ENCODE measurements around the gene SETBP1. TPM values are rescaled to one million over a fixed set of nuclear protein-coding genes. Genes with fewer than 3 reads are reported as not detected.
A peak's percentile ranks its signal among the peaks of the same experiment; 100 is the strongest.
"Not testable (repeated sequence)": the region's sequence is repeated elsewhere in the genome, so short reads cannot be mapped to it uniquely, and the experiment has no call there.

Gene SETBP1
- polyA plus RNA-seq, 3 donors = 30.9 to 34.2 (median 31.7) TPM

DNA sequence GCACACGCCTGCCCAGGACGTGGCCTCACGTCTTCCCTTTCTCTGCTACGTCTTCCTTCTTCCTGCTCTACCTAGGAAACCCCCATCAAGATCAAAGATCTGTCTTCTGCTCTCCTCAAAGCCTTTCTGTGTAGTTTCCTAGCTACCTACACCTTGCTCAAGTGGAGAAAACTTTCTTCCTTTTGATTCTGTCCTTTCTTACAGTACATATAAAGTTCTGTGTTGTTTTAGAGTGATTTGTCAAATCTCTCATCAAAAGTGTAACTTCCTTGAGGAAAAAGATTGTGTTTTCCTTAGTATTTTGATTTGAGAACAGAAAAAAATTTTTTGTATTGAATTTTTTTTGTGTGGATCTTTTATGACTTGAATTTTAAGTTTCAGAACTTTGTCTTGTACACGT lies 17.8 kb downstream of the SETBP1 start:
- DNase-seq (ENCODE audit: extremely low read depth in 1 of 11, low read depth in 9 of 11, low spot score in 4 of 11) = no peak

GRCh38 chr18:44699572-44700261 lies 19.0 kb downstream of the SETBP1 start:
- no peak for DNase-seq (ENCODE audit: extremely low read depth in 1 of 11, low read depth in 9 of 11, low spot score in 4 of 11)

GRCh38 chr18:44700652-44701051 lies 20.0 kb downstream of the SETBP1 start:
- DNase-seq (ENCODE audit: extremely low read depth in 1 of 11, low read depth in 9 of 11, low spot score in 4 of 11) = no peak

GRCh38 chr18:44701227-44701626 lies 20.5 kb downstream of the SETBP1 start:
- no peak for DNase-seq (ENCODE audit: extremely low read depth in 1 of 11, low read depth in 9 of 11, low spot score in 4 of 11)

GRCh38 chr18:44702594-44702993 lies 21.9 kb downstream of the SETBP1 start:
- no peak for DNase-seq (ENCODE audit: extremely low read depth in 1 of 11, low read depth in 9 of 11, low spot score in 4 of 11)

DNA sequence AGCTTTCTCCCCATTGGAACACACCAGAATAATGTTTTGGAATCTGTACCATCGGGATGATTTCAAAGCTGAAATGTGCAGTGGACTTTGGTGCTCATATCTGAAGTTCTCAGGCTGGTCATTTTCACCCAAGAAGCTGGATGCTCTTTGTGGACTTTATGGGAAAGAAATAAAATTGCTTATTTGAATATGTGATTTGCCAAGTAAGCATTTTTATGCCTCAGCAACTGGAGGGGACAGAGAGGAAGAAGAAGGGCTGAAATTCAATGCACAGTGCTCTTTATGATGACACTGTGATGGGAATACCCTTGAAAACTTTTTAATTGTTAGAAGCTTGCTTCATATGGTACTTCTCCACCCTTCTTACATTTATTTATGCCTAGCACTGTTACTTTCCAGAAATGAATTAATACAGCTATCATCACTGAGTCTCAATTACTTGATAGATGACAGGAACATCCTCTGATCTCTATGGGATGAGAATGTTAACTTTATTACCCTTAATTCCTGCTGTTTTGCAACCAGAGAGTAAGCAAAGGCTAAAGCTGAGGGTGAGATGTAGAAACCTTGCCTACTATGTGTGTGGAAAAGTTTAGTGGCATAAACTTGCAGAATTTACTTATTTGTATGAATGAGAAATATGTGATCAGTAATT lies 23.6 kb downstream of the SETBP1 start:
- DNase-seq (ENCODE audit: extremely low read depth in 1 of 11, low read depth in 9 of 11, low spot score in 4 of 11) = no peak

GRCh38 chr18:44705075-44705675 lies 24.5 kb downstream of the SETBP1 start:
- DNase-seq (ENCODE audit: extremely low read depth in 1 of 11, low read depth in 9 of 11, low spot score in 4 of 11) = no peak

DNA sequence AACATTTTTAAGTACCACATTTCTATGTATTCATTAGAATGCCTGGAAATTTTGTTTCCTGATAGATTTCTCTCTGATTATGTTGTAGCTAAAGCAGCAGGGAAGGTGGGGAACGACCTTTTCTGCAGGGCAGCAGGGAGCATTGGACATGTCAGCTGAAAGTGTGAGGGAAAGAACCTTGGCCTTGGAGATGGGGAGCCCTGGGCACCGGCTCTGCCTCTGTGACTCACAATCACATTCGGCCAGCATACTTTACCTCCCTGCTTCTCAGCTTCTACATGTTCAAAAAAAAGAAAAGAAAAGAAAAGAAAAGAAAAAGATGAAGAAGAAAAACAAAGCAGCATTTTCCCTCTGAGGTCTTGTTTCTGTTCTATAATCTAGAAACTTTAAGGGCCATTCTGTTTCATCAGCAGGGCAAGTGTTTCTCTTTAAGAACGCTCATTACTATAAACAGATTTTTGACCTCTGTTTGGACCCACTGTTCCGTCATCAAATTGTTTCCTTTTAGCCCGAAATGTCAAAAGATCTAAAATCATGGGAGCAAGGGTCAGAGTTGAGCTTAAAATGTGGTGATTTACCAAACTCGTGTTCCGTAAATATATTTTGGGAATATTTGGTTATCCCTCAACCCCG lies 27.9 kb downstream of the SETBP1 start:
- DNase-seq (ENCODE audit: extremely low read depth in 1 of 11, low read depth in 9 of 11, low spot score in 4 of 11) = no peak

DNA sequence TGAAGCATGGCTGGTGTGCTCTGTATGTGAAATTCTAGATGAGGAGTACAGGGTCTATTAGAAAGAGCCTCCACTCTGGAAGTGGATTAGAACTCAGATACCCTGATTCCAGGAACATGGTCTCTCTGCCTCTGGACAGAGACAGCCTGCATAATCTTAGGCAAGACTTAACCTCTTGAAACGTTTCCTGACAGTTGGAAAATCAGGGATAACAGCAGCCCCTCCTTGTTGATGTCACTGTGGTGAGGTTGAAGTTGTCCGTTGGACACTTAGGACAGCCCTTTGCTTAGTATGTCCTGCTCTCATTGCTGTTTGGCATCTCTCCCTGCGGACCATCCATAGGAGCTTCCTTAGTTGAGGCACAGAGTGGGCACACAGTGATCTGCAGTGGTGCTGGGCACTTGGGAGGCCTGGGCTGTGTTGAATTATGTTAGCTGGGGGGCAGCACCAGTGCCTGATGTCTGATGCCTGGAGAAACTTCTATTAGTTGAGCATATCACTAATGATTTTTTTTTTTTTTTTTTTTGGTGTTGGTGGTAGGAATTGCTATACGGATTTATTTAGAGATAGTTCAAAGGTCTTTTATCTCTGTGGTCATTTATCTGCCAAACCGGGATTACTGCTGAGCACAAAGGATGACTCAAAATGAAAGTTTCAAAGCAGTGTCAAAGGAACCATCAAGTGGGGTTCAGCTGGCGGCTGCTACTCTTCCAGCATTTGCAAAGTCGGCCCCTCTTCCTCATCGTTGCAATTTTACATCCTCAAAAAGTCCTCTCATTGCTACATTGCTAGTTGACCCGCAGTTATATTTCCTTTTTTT lies 28.8 kb downstream of the SETBP1 start:
- DNase-seq (ENCODE audit: extremely low read depth in 1 of 11, low read depth in 9 of 11, low spot score in 4 of 11) = no peak

GRCh38 chr18:44710931-44711330 lies 30.2 kb downstream of the SETBP1 start:
- no peak for DNase-seq (ENCODE audit: extremely low read depth in 1 of 11, low read depth in 9 of 11, low spot score in 4 of 11)

GRCh38 chr18:44712025-44712424 lies 31.3 kb downstream of the SETBP1 start:
- DNase-seq (ENCODE audit: extremely low read depth in 1 of 11, low read depth in 9 of 11, low spot score in 4 of 11) = no peak

DNA sequence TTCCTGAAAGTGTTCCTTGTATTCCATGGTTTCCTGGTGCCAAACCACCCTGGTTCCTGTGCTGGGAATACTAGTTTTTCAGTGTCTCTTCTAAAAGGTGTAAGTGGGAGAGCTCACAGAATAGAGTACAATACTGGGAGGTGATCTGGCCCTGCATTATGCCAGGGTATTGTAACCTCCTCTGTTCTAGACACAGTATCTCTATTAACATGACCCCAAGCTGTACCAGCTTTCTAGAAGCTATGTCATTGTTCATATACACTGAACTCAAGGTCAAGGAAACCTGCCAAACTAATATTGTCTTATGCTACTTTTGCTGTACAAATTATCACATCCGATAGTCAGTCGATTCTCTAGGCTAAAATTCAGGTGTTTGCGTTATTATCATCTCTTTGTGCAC lies 32.7 kb downstream of the SETBP1 start:
- no peak for DNase-seq (ENCODE audit: extremely low read depth in 1 of 11, low read depth in 9 of 11, low spot score in 4 of 11)

DNA sequence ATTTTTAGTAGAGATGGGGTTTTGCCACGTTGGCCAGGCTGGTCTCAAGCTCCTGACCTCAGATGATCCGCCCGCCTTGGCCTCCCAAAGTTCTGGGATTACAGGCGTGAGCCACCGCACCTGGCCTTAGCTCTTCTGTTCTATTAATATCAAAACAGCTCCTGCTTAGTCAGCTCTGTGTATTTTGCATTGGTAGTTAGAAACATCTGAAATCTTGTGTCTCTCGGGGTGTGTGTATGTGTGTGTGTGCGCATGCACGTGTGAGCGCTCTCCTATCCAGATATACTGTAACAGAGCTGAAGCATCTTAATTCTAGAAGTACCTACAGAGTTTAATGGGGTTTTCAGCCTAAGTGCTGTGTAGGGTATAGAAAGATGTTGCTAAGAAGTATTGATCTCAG lies 33.7 kb downstream of the SETBP1 start:
- no peak for DNase-seq (ENCODE audit: extremely low read depth in 1 of 11, low read depth in 9 of 11, low spot score in 4 of 11)

DNA sequence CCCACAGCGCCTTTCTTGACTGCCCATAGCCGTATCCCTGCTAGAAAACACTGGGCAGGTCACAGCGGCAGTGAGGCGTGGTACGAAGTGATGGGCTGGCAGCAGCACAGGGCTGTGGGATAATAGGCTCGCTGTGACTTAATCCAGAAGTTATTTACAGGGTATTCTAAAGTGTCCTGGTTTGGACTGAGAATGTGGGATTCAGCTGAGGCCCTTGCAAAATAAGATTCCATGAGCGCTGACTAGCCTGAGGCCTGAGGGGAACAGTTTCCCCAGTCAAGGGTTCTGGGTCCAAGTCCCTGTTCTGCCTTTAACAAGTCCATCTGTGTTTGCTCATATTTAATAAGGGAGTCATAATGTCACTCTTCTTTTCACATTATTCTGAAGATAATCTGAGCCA lies 34.6 kb downstream of the SETBP1 start:
- peak in 6 of 11 donors; percentile 40 to 73 (median 54) for DNase-seq (ENCODE audit: extremely low read depth in 1 of 11, low read depth in 9 of 11, low spot score in 4 of 11)

GRCh38 chr18:44715842-44716241 lies 35.2 kb downstream of the SETBP1 start:
- no peak for DNase-seq (ENCODE audit: extremely low read depth in 1 of 11, low read depth in 9 of 11, low spot score in 4 of 11)

DNA sequence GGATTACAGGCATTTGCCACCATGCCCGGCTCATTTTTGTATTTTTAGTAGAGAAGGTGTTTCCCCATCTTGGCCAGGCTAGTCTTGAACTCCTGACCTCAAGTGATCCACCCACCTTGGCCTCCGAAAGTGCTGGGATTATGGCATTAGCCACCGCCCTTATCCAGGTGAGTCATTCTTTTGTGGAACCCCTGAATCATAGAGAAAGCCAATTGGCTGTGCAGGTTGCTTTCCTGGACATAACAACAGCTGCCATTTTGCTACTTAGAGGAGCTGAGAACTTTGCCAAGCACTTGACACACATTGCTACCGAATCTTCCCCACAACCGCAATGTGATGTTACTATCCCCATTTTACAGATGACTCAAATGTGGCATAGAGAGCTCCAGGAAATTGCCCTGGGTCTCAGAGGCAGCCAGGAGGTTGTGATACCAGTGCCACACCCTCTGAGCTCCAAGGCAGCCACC lies 36.0 kb downstream of the SETBP1 start:
- DNase-seq (ENCODE audit: extremely low read depth in 1 of 11, low read depth in 9 of 11, low spot score in 4 of 11) = no peak

GRCh38 chr18:44719519-44720060 lies 38.9 kb downstream of the SETBP1 start:
- DNase-seq (ENCODE audit: extremely low read depth in 1 of 11, low read depth in 9 of 11, low spot score in 4 of 11) = no peak

GRCh38 chr18:44721748-44722147 lies 41.1 kb downstream of the SETBP1 start:
- not testable (repeated sequence) for DNase-seq (ENCODE audit: extremely low read depth in 1 of 11, low read depth in 9 of 11, low spot score in 4 of 11)

DNA sequence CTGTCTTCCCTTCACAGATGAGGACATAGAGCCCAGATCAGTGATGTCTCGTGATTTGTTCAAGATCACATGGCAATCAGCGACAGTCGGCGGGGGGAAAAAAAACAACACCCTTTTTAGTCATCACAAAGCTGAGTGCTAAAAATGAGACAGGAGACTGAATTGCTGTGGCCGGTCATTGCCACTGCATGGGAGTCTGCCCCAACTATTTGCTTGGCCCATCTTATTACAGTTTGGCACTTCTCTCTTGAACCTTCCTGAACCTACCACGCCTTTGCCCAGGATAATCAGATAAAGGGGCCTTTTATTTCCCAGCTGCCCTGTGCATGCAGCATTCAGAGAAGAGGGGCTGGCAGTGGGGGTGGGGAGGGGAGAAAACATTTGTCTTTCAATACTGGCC lies 42.7 kb downstream of the SETBP1 start:
- no peak for DNase-seq (ENCODE audit: extremely low read depth in 1 of 11, low read depth in 9 of 11, low spot score in 4 of 11)
